LNCaP clone FGC (cell line): ENCODE measurements around the gene NCBP3.
A peak's percentile ranks its signal among the peaks of the same experiment; 100 is the strongest.
"Not testable (repeated sequence)": the region's sequence is repeated elsewhere in the genome, so short reads cannot be mapped to it uniquely, and the experiment has no call there.

Experiments
- DNase-seq: peaks from one replicate; pipeline ENCODE4 v3.0.0-alpha.2; 2011; ENCODE audit warnings: low read depth
- H3K4me3 ChIP-seq: 2 replicates; pipeline ENCODE4 v1.5.1; 2011; ENCODE audit warnings: mild to moderate bottlenecking, low read depth, low read length, control low read depth
- CTCF ChIP-seq: IDR thresholded peaks from 2 replicates; pipeline ENCODE4 v1.5.1; 2012; ENCODE audit warnings: mild to moderate bottlenecking; ENCODE audit not compliant: control insufficient read depth, insufficient read depth; ENCODE audit errors: extremely low read depth

NCBP3 gene

GRCh38 chr17:3792481-3792880 is 53.6 kb downstream of the NCBP3 start:
- peak; percentile 17 for DNase-seq
- H3K4me3 ChIP-seq, result no peak overlapping the region
- no peak for TF ChIP-seq CTCF

GRCh38 chr17:3788200-3788599 is 57.8 kb downstream of the NCBP3 start:
- H3K4me3 ChIP-seq, result no peak overlapping the region
- no peak for DNase-seq
- no peak for TF ChIP-seq CTCF

GRCh38 chr17:3785323-3785722 is 60.7 kb downstream of the NCBP3 start:
- not testable (repeated sequence) for DNase-seq

GRCh38 chr17:3782751-3783150 is 63.3 kb downstream of the NCBP3 start:
- no peak overlapping the region for H3K4me3 ChIP-seq
- DNase-seq, result no peak
- no peak for TF ChIP-seq CTCF

More at GRCh38 chr17:3785323-3785722, 60.7 kb downstream of the NCBP3 start:
- H3K4me3 ChIP-seq, result not testable (repeated sequence)

- no peak overlapping the region for H3K4me3 ChIP-seq
- TF ChIP-seq CTCF, result no peak
- no peak for DNase-seq
Observed at GRCh38 chr17:3780986-3781385, 65.1 kb downstream of the NCBP3 start.

- DNase-seq, result no peak
- TF ChIP-seq CTCF, result no peak
Observed at GRCh38 chr17:3777366-3778120, 68.5 kb downstream of the NCBP3 start.

GRCh38 chr17:3773966-3774365 is 72.1 kb downstream of the NCBP3 start:
- H3K4me3 ChIP-seq, result no peak overlapping the region
- no peak for DNase-seq
- no peak for TF ChIP-seq CTCF

More at GRCh38 chr17:3777366-3778120, 68.5 kb downstream of the NCBP3 start:
- H3K4me3 ChIP-seq, result no peak overlapping the region
